HCT116 (cell line): Measurements from ENCODE around the gene GPATCH2L. TPM values are rescaled to one million over a fixed set of nuclear protein-coding genes. Genes with fewer than 3 reads are reported as not detected.

ENCODE experiments used
- ATAC-seq: fragments of 200-7000 bp; cut with Tn5 transposase; 2 replicates; pipeline ENCODE4 v1.9.1; 2020; ENCODE audit warnings: mild to moderate bottlenecking, moderate library complexity
- BruUV-seq: library from RNA; stranded (reverse); fragments of 400-500 nt; replicated peaks from 2 replicates; lab custom pipeline; 2021; lab: Mats Ljungman, UMichigan
- CTCF ChIA-PET: fragments of 300-600 bp; sonication (Branson Sonifier 250); formaldehyde crosslinking; loops from one replicate; lab custom pipeline; 2021; ENCODE audit warnings: antibody characterized with exemption; lab: Charles Lee
- POLR2A ChIA-PET: fragments of 300-600, 350-600 bp; sonication (Branson Sonifier 250); formaldehyde crosslinking; loops from one replicate; lab custom pipeline; 2021; ENCODE audit warnings: antibody characterized with exemption; lab: Charles Lee
- RAD21 ChIA-PET, 2 experiments: fragments of 300-600 bp; sonication (Branson Sonifier 250); formaldehyde crosslinking; loops; one replicate each; lab custom pipeline; 2023; ENCODE audit warnings: low total read pairs in 2 of 2; ENCODE audit not compliant: uncharacterized antibody in 2 of 2, unreplicated experiment in 2 of 2, low non-redundant PET in 1 of 2; lab: Charles Lee
- DNase-seq: peaks from one replicate; pipeline ENCODE4 v3.0.0-alpha.2; 2010; ENCODE audit warnings: low read depth, low spot score
- H2AFZ ChIP-seq: fragments of 200-600 bp; shearing (Covaris generic), sonication (generic); 2 replicates; pipeline ENCODE4 v1.6.1; 2017; ENCODE audit warnings: low read depth, mixed run types, mixed read lengths, antibody characterized with exemption, low read length; ENCODE audit not compliant: poor library complexity, severe bottlenecking
- H3K27ac ChIP-seq: 2 replicates; pipeline ENCODE4 v1.5.1; 2012; ENCODE audit warnings: low read depth, low read length
- H3K27me3 ChIP-seq: fragments of 200-600 bp; sonication (generic); 2 replicates; pipeline ENCODE4 v1.6.1; 2016; ENCODE audit warnings: mixed run types, low read length, mixed read lengths; ENCODE audit not compliant: insufficient read depth
- H3K36me3 ChIP-seq, 2 experiments: fragments of 200-500 bp in 1 of 2; fragments of 200-600 bp in 1 of 2; sonication (Bioruptor generic) in 1 of 2; sonication (generic) in 1 of 2; 2 replicates each; pipeline versions ENCODE4 v1.5.1 to v1.6.1; 2014 to 2016; ENCODE audit warnings: low read length in 2 of 2, inconsistent platforms in 1 of 2, mixed read lengths in 1 of 2, mixed run types in 1 of 2; ENCODE audit not compliant: insufficient read depth in 2 of 2, control insufficient read depth in 1 of 2
- H3K4me1 ChIP-seq, 2 experiments: fragments of 200-600 bp in 1 of 2; sonication (generic) in 1 of 2; 2 replicates each; pipeline versions ENCODE4 v1.5.1 to v1.6.1; 2012 to 2017; ENCODE audit warnings: low read length in 2 of 2, inconsistent platforms in 1 of 2, mild to moderate bottlenecking in 1 of 2, mixed read lengths in 1 of 2, mixed run types in 1 of 2, moderate library complexity in 1 of 2; ENCODE audit not compliant: insufficient read depth in 2 of 2, control insufficient read depth in 1 of 2
- H3K4me2 ChIP-seq: fragments of 200-600 bp; sonication (generic); 2 replicates; pipeline ENCODE4 v1.6.1; 2017; ENCODE audit warnings: mixed run types, low read length, mixed read lengths
- H3K4me3 ChIP-seq, 2 experiments: fragments of 200-600 bp in 1 of 2; sonication (generic) in 1 of 2; replicated peaks in 1 of 2; 2 replicates each; pipeline ENCODE4 v1.5.1; 2011 to 2016; ENCODE audit warnings: low read length in 2 of 2, control low read depth in 1 of 2, low read depth in 1 of 2, mild to moderate bottlenecking in 1 of 2, mixed read lengths in 1 of 2, mixed run types in 1 of 2
- H3K79me2 ChIP-seq: fragments of 200-600 bp; sonication (generic); 2 replicates; pipeline ENCODE4 v1.6.1; 2017; ENCODE audit warnings: mild to moderate bottlenecking, mixed run types, low read length, moderate library complexity, mixed read lengths; ENCODE audit not compliant: insufficient read depth
- H3K9ac ChIP-seq: fragments of 200-600 bp; sonication (generic); 2 replicates; pipeline ENCODE4 v1.6.1; 2016; ENCODE audit warnings: low read length, mixed read lengths
- H3K9me2 ChIP-seq: fragments of 200-600 bp; sonication (generic), shearing (Covaris generic); 2 replicates; pipeline ENCODE4 v1.6.1; 2017; ENCODE audit warnings: mixed run types, mild to moderate bottlenecking, moderate library complexity; ENCODE audit not compliant: insufficient read depth
- H3K9me3 ChIP-seq, 2 experiments: fragments of 200-500 bp in 1 of 2; fragments of 200-600 bp in 1 of 2; sonication (Bioruptor generic) in 1 of 2; sonication (generic) in 1 of 2; 2 replicates each; pipeline ENCODE4 v1.6.1; 2014 to 2017; ENCODE audit warnings: low read length in 2 of 2, mixed read lengths in 2 of 2, inconsistent platforms in 1 of 2, low read depth in 1 of 2, mild to moderate bottlenecking in 1 of 2, mixed run types in 1 of 2, moderate library complexity in 1 of 2; ENCODE audit not compliant: control insufficient read depth in 1 of 2, insufficient read depth in 1 of 2
- H4K20me1 ChIP-seq: fragments of 200-600 bp; sonication (generic), shearing (Covaris generic); 2 replicates; pipeline ENCODE4 v1.6.1; 2017; ENCODE audit warnings: mixed run types, mild to moderate bottlenecking, moderate library complexity; ENCODE audit not compliant: insufficient read depth
- CBX3 ChIP-seq: IDR thresholded peaks from 2 replicates; pipeline ENCODE4 v1.6.1; 2012; ENCODE audit warnings: low read depth
- CTCF ChIP-seq, 3 experiments: fragments of 200-600 bp in 1 of 3; sonication (generic) in 1 of 3; IDR thresholded peaks in 2 of 3; conservative IDR thresholded peaks in 1 of 3; 2 replicates each; pipeline ENCODE4 v1.5.1; 2012 to 2017; ENCODE audit warnings: low read depth in 2 of 3, low read length in 2 of 3, antibody characterized with exemption in 1 of 3, borderline replicate concordance in 1 of 3, control low read depth in 1 of 3, mild to moderate bottlenecking in 1 of 3, mixed read lengths in 1 of 3, mixed run types in 1 of 3, moderate library complexity in 1 of 3; ENCODE audit not compliant: insufficient read depth in 1 of 3
- ELF1 ChIP-seq: IDR thresholded peaks from 2 replicates; pipeline ENCODE4 v1.6.1; 2012; ENCODE audit warnings: low read depth, borderline replicate concordance
- EZH2phosphoT487 ChIP-seq: fragments of 200-600 bp; IDR thresholded peaks from 2 replicates; pipeline ENCODE4 v1.6.1; 2018; ENCODE audit warnings: antibody characterized with exemption, borderline replicate concordance
- FOSL1 ChIP-seq: IDR thresholded peaks from 2 replicates; pipeline ENCODE4 v1.6.1; 2012; ENCODE audit warnings: low read depth
- JUND ChIP-seq: IDR thresholded peaks from 2 replicates; pipeline ENCODE4 v1.6.1; 2012
- MAX ChIP-seq: IDR thresholded peaks from 2 replicates; pipeline ENCODE4 v1.6.1; 2012
- POLR2A ChIP-seq: IDR thresholded peaks from 2 replicates; pipeline ENCODE4 v1.7.0; 2011; ENCODE audit warnings: borderline replicate concordance; ENCODE audit not compliant: insufficient read depth, insufficient read length; ENCODE audit errors: extremely low read depth
- RAD21 ChIP-seq: IDR thresholded peaks from 2 replicates; pipeline ENCODE4 v1.6.1; 2012; ENCODE audit warnings: low read depth, mild to moderate bottlenecking
- REST ChIP-seq: IDR thresholded peaks from 2 replicates; pipeline ENCODE4 v1.6.1; 2012; ENCODE audit warnings: low read depth
- SIN3A ChIP-seq: IDR thresholded peaks from 2 replicates; pipeline ENCODE4 v1.6.1; 2012; ENCODE audit warnings: low read depth
- SP1 ChIP-seq: IDR thresholded peaks from 2 replicates; pipeline ENCODE4 v1.6.1; 2012; ENCODE audit warnings: low read depth
- SRF ChIP-seq: IDR thresholded peaks from 2 replicates; pipeline ENCODE4 v1.6.1; 2012; ENCODE audit warnings: low read depth
- TCF7L2 ChIP-seq: IDR thresholded peaks from 2 replicates; pipeline ENCODE4 v1.7.0; 2011; ENCODE audit warnings: borderline replicate concordance, inconsistent platforms; ENCODE audit not compliant: insufficient read depth, insufficient read length; ENCODE audit errors: extremely low read depth
- YY1 ChIP-seq: IDR thresholded peaks from 2 replicates; pipeline ENCODE4 v1.6.1; 2011; ENCODE audit warnings: low read length, low read depth, moderate library complexity, mild to moderate bottlenecking; ENCODE audit not compliant: insufficient replicate concordance; ENCODE audit errors: extremely low read depth
- ZBTB33 ChIP-seq: IDR thresholded peaks from 2 replicates; pipeline ENCODE4 v1.6.1; 2011; ENCODE audit warnings: mild to moderate bottlenecking, low read length, moderate library complexity; ENCODE audit not compliant: insufficient replicate concordance; ENCODE audit errors: extremely low read depth
- ZNF274 ChIP-seq: fragments of 200-500 bp; sonication (Bioruptor generic); IDR thresholded peaks from 2 replicates; pipeline ENCODE4 v1.6.1; 2014; ENCODE audit warnings: mild to moderate bottlenecking, low read depth, low read length, inconsistent platforms
- intact Hi-C: fragments of 100-400 bp; cut with micrococcal nuclease; formaldehyde crosslinking; loops from 2 replicates; pipeline ENCODE4 v1.10.0; 2022
- total RNA-seq: library from RNA; stranded (reverse); gene quantifications from one replicate; pipeline ENCODE4 v1.2.1, GENCODE V29; 2021; ENCODE audit not compliant: unreplicated experiment

GPATCH2L gene
- total RNA-seq, 1 experiment from 2014 or later = 49.2 TPM

- BruUV-seq = no TSS peak
- CTCF ChIA-PET = no interaction called here
- Histone ChIP-seq H3K4me3 (no peak overlapping the region), H3K36me3 (no peaks in the 10 kb centered on the region), H3K9ac (no peak overlapping the region), H3K27ac (no peak overlapping the region), H3K4me1 (no peaks in the 10 kb centered on the region), H3K9me3 (no peaks in the 10 kb centered on the region), H3K79me2 (no peaks in the 10 kb centered on the region), H3K27me3 (no peaks in the 10 kb centered on the region), H4K20me1 (no peaks in the 10 kb centered on the region), H3K4me2 (no peak overlapping the region), H2AFZ (no peak overlapping the region), H3K9me2 (no peaks in the 10 kb centered on the region)
- ATAC-seq (no peak), DNase-seq (no peak)
- intact Hi-C loops = no loop called here
- RAD21 ChIA-PET = no interaction called here
- POLR2A ChIA-PET = no interaction called here
- TF ChIP-seq CBX3 (no peak), ZNF274 (no peak), FOSL1 (no peak), ELF1 (no peak), SRF (no peak), SIN3A (no peak), RAD21 (no peak), JUND (no peak), ZBTB33 (no peak), SP1 (no peak), EZH2phosphoT487 (no peak), YY1 (no peak), TCF7L2 (no peak), REST (no peak), POLR2A (no peak), CTCF (IDR thresholded peaks at IDR 0.05 in 2 of 3, conservative IDR thresholded peaks at IDR 0.05 in 1 of 3; ENCODE audit: borderline replicate concordance in 1 of 3, insufficient read depth in 1 of 3, low read depth in 2 of 3, low read length in 2 of 3) (no peak), MAX (no peak)
Observed at GRCh38 chr14:76121089-76121748, 30.5 kb upstream of the GPATCH2L start.
